ENCODE results near the gene MEIKIN. TPM values are rescaled to one million over a fixed set of nuclear protein-coding genes. Genes with fewer than 3 reads are reported as not detected.

The MEIKIN gene
- total and polyA plus RNA-seq, 2 of the 13 experiments (the other 11 are each of a cell fraction or from before 2014, with no cell fraction given), result not detected

DNA sequence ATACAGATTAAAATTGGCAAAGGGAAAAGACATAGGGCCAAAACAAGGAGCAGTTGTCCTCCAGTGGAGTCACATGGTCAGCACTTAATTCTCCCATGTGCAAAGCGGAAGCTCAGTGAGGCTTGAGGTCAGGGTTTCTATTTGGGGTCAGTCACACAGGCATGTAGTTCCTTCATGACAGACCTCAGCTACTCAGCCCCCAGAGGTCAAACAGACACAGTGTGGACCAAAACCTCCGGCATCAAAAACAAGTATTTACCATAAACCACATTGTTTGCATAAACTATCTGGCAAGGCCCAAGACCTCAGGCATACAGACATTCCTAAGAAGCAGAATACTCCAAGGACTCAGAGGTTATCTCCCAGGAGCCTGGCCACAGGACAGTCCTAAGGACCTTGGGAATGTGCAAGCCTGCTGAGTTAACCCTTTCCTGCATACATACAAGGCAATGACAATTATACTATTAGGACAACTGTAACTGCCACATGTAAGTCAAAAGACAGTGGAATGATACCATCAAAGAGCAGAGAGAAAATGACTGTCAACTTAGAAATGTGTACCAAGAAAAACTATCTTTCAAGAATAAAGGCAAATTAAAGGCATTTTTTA is 120.0 kb downstream of the MEIKIN start (continued):
- TF ChIP-seq ZNF446 (CRISPR knock-in tag; IDR thresholded peaks at IDR 0.05), result no peak
- TF ChIP-seq ZNF816 (CRISPR knock-in tag; IDR thresholded peaks at IDR 0.05; ENCODE audit: borderline replicate concordance), result no peak
- peak in 1 of 2 experiments; percentile 44; a peak in 1 of 4 replicates for TF ChIP-seq NR2F1 (CRISPR knock-in tag; IDR thresholded peaks at IDR 0.05)
- no peak for TF ChIP-seq ATF7-NPFF (CRISPR knock-in tag; IDR thresholded peaks at IDR 0.05; ENCODE audit: low read depth)
- no peak for TF ChIP-seq IKZF1 (IDR thresholded peaks at IDR 0.05)
- TF ChIP-seq RARA (CRISPR knock-in tag; IDR thresholded peaks at IDR 0.05), result peak; percentile 48; the same call in 1 of the 2 replicates
- no peak for TF ChIP-seq ZNF512B (CRISPR knock-in tag; IDR thresholded peaks at IDR 0.05; ENCODE audit: borderline replicate concordance)
- TF ChIP-seq RELA (CRISPR knock-in tag; IDR thresholded peaks at IDR 0.05), result no peak
- TF ChIP-seq FOXJ3 (CRISPR knock-in tag; IDR thresholded peaks at IDR 0.05; ENCODE audit: borderline replicate concordance), result no peak
- TF ChIP-seq ZNF296 (CRISPR knock-in tag; conservative IDR thresholded peaks at IDR 0.05), result no peak
- no peak for TF ChIP-seq ZNF543 (CRISPR knock-in tag; IDR thresholded peaks at IDR 0.05)
- TF ChIP-seq ZFP41 (CRISPR knock-in tag; IDR thresholded peaks at IDR 0.05; ENCODE audit: borderline replicate concordance), result no peak
- TF ChIP-seq, protein P1, sequence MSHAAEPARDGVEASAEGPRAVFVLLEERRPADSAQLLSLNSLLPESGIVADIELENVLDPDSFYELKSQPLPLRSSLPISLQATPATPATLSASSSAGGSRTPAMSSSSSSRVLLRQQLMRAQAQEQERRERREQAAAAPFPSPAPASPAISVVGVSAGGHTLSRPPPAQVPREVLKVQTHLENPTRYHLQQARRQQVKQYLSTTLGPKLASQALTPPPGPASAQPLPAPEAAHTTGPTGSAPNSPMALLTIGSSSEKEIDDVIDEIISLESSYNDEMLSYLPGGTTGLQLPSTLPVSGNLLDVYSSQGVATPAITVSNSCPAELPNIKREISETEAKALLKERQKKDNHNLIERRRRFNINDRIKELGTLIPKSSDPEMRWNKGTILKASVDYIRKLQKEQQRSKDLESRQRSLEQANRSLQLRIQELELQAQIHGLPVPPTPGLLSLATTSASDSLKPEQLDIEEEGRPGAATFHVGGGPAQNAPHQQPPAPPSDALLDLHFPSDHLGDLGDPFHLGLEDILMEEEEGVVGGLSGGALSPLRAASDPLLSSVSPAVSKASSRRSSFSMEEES (CRISPR knock-in tag; IDR thresholded peaks at IDR 0.05), result 0 out of 2 replicates have a peak, but pooled peaks have one; percentile 48
- no peak for TF ChIP-seq ZNF230 (CRISPR knock-in tag; IDR thresholded peaks at IDR 0.05)
- TF ChIP-seq ZNF124 (CRISPR knock-in tag; IDR thresholded peaks at IDR 0.05), result no peak
- TF ChIP-seq ZNF276 (CRISPR knock-in tag; IDR thresholded peaks at IDR 0.05; ENCODE audit: low read depth), result no peak
- no peak for TF ChIP-seq EZH2 (conservative IDR thresholded peaks at IDR 0.05; ENCODE audit: low read depth, low read length)
- TF ChIP-seq, protein P2, sequence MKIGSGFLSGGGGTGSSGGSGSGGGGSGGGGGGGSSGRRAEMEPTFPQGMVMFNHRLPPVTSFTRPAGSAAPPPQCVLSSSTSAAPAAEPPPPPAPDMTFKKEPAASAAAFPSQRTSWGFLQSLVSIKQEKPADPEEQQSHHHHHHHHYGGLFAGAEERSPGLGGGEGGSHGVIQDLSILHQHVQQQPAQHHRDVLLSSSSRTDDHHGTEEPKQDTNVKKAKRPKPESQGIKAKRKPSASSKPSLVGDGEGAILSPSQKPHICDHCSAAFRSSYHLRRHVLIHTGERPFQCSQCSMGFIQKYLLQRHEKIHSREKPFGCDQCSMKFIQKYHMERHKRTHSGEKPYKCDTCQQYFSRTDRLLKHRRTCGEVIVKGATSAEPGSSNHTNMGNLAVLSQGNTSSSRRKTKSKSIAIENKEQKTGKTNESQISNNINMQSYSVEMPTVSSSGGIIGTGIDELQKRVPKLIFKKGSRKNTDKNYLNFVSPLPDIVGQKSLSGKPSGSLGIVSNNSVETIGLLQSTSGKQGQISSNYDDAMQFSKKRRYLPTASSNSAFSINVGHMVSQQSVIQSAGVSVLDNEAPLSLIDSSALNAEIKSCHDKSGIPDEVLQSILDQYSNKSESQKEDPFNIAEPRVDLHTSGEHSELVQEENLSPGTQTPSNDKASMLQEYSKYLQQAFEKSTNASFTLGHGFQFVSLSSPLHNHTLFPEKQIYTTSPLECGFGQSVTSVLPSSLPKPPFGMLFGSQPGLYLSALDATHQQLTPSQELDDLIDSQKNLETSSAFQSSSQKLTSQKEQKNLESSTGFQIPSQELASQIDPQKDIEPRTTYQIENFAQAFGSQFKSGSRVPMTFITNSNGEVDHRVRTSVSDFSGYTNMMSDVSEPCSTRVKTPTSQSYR (CRISPR knock-in tag; IDR thresholded peaks at IDR 0.05; ENCODE audit: borderline replicate concordance), result no peak
- no peak for TF ChIP-seq FOXP1 (IDR thresholded peaks at IDR 0.05)
- TF ChIP-seq FOXP1 (CRISPR knock-in tag; IDR thresholded peaks at IDR 0.05), result peak; percentile 51; the same call in 1 of the 2 replicates
